Measurements from ENCODE around the gene SCN5A.

Gene SCN5A

DNA sequence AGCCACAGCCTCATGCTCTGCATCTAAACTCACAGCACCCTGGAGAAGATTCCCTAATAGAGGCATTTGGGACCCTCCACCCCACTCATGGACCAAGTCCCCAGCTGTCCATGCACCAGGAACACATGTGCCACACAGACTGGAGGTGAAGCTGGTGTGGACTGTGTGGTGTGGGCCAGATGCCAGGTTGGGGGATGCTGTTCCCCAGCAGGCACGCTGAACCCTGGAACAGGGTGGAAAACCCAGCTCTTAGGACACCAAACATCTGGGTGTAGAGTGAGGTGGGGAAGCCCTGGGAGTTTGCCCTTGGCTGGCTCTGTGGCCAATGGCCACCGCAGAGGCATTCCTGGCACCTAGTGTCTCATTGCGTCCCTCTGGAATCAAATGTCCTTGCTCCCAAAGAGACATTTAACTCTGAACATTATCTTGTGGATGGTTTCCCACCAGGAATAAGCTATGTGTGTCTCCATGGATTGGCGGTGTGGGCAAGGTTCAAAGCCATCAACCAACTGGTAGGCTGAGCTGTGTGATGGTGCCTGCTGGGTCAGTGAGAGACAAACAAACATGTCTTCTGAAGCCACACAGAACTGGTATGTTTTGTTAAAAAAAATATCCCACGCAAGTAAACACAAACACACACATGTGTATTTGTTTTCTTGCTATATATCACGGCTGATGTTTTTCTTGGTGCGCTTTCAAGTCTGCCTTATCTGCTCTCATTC is 88.3 kb downstream of the SCN5A start:
- DNase-seq (ENCODE audit: low spot score) = no peak

DNA sequence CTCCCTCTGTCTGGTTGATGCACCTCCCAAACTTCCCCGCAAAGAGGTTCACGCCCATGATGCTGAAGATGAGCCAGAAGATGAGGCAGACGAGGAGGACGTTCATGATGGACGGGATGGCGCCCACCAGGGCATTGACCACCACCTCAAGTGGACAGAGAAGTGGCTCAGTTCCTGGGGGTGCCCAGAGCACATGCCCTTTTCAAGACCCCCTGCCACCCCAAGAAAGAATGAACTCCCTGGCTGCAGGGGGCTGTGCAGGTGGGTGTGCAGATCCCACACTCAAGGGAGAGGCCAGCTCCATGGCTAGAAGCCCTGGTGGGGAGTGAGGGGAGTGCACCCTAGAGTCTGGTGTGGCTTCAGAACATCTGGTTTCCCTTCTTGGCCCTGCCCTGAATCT is 89.2 kb downstream of the SCN5A start:
- DNase-seq (ENCODE audit: low spot score) = no peak

DNA sequence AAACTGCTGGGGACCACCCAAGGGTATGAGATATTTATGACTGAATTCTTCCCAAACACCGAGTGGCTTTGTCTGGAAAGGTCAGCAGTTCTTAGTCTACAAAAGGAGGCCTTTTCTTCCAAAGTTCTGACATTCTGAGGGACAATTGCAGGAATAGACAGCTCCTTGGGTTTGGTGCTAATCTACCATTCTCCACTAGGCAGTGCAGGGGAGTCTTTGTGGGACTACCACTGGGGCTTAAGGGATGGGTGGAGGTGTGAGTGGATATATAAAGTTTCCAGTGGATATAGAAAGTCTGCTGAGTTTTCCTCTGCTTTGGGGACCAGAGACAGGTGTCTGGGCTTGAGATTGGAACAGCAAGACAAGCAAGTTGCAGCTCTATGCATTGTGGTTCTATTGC is 90.6 kb downstream of the SCN5A start:
- DNase-seq (ENCODE audit: low spot score) = no peak

DNA sequence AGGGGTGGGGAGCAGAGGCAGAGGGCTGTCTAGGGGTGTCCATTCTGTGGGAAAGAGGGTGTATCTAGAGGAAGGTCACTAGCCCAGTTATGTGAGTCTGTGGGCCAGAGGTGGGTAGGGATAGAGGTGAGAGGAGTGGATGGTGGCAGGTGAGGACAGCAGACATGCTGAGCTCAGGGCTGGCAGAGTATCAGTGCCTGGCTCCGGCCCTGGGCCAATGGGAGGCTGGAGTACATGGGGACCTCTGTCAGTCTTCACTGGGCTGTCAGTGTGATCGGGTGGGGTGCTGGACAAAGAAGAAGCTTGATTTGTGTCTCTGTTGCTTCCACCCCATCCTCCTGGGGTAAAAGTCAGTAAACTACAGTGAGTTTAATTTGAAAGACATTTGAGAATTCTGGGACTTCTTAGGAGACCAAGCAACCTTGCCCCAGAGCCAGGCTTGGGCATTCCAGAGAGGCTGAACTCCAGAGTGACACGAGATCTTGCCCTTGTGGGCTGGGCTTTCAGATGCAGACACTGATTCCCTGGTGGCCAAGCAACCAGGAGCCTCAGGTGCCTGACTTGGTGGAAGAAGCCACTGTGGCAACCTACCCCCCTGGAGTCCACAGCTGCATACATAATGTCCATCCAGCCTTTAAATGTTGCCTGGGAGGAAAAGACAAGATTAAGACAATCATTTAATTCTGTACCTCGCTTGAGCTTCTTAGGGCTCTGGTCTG is 92.7 kb downstream of the SCN5A start:
- peak; percentile 34 for DNase-seq (ENCODE audit: low spot score)

DNA sequence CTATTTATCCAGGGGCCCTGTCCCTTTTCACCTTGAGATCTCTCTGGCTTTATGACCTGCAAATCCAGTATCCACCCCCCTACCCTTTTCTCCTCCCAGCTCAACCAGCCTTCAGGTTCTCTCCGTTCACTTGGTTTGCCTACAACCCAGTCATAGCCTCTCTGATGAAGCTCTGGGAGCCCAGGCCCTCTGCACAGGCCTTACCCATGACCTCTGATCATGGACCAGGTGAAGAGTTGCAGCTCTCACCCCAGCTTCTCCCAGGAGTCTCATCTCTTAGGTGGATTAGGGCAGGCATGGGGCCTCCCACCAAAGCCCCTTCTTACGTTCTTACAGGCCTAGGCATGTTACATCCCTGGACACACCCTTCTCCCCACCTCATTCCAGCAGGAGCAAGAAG is 93.6 kb downstream of the SCN5A start:
- DNase-seq (ENCODE audit: low spot score) = no peak

DNA sequence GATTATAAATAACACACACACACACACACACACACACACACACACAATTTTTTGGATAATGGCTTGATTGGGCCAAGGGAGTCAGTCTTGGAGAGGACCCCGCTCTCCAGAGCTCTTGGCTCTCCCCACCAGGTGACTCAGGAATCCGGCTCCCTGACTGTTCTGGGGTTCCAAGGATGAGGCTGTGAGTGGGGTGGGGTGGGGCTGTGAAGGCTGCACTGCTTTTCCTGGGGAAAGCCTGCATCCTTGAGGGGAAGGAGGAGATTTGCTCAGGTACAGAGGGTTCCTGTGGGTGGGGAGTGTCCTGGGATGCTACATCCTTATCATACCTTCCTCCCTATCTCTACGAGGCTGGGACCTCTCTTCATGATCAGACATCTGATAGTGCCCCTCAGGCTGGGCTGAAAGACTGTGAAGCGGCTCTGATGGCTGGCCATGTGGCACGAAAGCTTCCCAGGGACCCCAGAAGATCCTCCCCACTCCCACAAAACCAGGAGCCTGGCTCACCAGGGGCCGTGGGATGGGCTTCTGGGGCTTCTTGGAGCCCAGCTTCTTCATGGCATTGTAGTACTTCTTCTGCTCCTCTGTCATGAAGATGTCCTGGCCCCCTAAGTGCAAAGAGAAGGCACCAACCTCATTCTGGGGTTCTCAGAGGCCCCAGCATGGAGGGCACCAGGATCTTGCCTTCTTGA is 94.2 kb downstream of the SCN5A start:
- no peak for DNase-seq (ENCODE audit: low spot score)

DNA sequence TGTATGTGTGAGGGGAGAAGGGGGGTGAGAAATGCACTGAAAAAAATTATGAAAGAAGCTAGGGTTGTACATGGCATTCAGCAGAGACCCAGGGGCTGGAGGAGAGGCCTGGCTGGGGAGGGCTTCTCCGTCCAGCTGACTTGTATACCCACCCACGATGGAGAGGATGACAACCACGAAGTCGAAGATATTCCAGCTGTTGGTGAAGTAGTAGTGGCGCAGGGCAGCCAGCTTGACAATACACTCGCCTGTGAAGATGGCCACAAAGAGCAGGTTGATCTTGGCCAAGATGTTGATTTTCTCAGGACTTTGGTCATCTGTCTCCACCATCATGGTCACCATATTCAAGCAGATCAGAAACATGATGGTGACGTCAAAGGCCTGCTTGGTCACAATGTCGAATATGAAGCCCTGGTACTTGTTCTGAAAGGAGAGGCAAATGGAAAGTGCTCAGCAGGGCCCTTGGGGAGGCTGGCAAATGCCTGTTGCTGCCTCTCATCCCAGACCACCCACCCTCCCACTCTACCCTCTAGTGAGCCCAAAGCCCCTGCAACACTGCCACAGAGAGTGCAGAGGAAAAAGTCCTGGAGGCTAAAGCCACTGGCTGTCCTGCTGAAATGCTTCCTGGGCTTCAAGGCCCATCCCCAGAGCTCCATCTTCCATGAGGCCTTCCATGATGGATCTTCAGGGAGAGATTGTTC is 95.2 kb downstream of the SCN5A start:
- DNase-seq (ENCODE audit: low spot score) = no peak

DNA sequence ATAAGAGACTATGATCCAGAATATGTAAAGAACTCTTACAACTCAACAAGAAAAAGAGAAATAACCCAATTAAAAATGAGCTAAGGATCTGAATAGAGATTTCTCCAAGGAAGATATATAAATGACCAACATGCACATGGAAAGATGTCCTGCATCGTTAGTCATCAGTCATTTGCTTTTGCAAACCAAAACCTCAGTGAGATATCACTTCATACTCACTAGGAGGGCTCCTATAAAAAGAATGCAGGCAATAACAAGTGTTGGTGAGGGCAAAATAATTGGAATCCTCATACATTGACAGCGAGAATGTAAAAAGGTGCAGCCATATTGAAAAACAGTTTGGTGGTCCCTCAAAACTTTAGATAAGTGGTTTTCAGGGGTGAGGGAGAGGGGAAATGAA is 96.4 kb downstream of the SCN5A start:
- DNase-seq (ENCODE audit: low spot score) = no peak

DNA sequence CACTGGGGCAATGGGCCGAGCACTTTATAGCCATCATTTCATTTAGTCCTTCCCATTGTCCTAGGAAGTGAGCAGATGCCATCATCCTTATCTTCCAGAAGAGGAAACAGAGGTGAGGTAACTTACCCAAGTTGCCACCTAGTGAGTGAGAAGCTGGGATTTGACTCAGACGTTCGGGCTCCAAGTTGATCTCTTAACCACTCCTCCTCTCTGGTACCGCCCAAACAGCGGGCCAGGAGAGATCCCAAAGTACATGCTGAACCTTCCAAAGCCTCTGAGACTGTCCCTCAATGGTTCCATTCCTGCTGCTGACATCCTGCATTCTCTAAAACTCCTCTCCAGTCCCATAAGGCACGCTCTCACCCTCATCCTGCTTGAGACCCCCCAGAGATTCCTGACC is 97.1 kb downstream of the SCN5A start:
- no peak for DNase-seq (ENCODE audit: low spot score)

DNA sequence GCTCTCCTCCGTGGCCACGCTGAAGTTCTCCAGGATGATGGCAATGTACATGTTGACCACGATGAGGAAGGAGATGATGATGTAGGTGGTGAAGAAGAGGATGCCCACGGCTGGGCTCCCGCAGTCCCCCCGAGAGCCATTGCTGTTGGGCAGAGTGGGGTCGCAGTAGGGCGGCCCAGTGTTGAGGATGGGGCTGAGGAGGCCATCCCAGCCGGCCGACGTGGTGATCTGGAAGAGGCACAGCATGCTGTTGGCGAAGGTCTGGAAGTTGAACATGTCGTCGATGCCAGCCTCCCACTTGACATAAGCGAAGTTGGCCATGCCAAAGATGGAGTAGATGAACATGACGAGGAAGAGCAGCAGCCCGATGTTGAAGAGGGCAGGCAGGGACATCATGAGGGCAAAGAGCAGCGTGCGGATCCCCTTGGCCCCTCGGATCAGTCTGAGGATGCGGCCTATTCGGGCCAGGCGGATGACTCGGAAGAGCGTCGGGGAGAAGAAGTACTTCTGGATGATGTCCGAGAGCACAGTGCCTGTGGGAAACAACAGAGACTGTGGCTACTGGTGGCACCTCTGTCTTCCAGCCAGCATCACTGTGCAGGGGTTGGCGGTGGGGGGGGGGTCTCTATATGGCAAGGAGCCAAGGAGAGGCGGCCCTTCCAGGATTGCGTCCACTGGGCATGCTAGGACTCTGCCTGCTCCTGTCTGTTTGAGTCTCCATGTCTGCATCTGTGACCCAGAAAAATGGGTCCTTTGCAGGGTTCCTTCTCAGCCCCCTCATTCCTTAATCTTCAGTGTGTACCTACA is 98.3 kb downstream of the SCN5A start:
- DNase-seq (ENCODE audit: low spot score) = peak; percentile 42

DNA sequence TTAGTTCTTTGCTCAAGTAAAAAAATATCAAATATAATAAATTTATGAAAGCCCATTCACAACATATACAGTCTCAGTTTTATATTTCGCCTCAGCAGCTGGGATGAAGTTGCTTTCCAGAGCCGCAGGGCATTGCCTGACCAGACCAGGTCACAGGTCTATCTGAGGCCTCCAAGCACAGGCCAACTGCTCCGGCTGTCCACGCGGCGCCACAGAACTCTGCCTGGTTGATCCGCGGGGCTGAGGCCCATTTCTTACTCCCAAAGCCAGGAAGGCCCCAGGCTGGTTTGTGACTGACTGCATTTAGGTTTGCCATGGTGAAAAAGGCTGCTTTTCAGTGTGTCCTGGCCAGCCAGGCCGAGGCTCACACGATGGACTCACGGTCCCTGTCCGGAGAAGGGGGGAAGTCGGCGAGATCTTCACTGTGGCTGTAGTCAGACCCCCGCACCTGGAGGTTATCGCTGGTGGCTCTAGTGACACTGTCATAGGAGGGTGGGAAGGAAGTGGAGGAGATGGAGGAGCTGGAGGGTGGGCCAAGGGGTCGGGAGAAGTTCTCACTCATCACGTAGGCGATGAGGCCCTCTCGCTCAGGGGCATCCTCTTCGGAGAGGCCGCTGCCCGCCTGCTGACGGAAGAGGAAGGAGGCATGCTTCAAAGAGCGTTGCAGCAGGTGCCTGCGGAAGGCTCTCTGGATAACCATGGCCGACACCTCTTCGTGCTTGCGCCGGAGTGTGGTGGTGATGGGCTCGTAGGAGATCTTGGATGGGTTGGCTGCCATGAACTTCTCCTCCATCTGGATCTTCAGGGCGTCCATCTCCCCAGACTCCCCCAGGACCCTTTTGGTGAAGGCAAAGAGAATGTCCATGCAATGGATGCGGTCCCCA is 99.3 kb downstream of the SCN5A start:
- DNase-seq (ENCODE audit: low spot score) = peak; percentile 48

DNA sequence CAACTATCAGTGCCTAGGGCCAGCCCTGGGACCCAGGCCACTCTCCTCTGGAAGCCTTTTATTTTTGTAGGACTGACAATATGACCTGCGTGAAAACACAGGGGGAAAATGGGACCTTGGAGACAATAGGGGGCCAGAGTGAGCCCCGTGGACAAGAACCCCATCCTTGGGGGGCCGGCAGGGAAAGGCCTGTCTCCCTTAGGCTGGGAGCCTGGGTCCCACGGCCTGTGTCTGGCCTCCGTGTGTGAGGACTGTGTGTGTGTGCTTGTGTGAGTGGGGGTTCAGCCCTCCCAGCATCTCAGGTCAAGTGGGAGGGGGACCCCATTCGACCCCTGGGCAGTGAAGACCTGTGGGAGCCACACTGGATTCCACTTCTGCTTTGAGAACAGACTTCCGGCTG is 100.0 kb downstream of the SCN5A start:
- DNase-seq (ENCODE audit: low spot score) = peak; percentile 51

DNA sequence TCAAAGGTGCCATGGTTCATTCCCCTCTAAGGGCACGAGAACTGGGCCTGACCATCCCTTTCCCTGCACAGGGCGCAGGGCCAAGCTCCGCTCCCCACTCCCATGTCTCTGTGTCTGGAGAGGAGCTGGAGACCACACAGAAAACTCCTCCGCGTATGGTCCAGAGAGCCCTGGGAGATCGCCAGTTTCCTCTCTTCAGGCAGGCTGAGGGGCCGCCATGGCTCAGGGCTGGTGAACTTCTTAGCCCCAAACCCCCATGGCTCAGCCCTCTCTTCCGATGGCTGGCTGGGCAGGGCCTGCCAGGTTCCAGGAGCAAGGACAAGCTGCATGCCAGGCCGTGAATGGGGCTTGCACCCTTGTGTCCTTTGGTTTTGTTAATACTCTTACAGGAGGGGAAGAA is 100.4 kb downstream of the SCN5A start:
- peak; percentile 60 for DNase-seq (ENCODE audit: low spot score)

DNA sequence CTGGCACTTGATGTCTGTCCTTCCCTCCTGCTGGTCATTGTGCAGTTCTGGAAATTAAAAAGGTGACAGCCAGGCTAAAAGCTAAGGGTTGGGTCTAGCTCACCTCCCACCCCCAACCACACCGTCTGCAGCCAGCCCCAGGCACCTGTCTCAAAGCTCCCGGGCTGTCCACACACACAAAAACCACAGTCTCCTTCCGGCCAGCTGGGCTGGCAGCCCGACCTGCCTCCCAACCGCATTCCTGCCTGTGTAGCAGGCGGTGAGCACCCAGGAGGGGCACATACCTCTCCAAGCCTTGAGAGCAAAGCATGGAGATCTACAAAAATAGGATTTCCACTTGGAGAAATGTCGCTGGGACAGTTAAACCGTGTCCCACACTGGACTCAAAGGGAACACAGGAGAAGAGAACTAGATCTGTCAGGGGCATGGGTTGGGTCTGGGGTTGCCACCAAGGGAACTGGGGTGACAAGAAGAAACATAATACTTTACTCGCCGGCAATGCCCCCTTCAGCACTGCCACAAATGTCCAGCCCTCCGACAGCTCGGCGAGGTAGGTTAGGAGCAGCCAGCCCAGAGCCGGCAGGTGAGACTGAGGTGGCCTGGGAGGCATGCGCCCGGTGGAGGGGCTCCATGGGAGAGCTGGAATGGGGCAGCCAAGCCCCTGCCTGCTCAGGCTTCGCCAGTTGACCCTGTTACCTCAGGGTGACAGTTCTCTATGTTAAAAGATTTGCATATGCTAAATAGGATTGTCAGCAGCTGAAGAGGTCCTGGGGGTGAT is 101.1 kb downstream of the SCN5A start:
- DNase-seq (ENCODE audit: low spot score) = peak; percentile 45

DNA sequence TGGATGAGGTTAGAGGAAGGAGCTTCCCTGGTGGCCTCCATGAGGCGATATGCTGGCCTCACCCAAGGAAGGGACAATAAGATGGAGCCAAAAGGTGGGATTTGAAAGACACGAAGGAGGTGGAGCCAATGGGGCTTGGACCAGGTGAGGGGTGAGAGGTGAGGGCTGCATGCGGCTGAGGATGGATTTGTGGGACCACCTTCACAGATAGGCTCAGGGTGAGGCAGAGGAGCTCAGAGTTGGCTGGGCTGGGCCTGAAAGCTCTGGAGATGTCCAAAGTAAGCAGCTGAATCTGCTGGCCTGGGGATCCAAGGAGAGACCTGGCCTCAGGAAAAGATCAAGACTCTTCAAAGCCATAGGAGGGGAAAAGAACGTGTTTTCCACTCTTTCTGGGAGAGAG is 103.5 kb downstream of the SCN5A start:
- no peak for DNase-seq (ENCODE audit: low spot score)

DNA sequence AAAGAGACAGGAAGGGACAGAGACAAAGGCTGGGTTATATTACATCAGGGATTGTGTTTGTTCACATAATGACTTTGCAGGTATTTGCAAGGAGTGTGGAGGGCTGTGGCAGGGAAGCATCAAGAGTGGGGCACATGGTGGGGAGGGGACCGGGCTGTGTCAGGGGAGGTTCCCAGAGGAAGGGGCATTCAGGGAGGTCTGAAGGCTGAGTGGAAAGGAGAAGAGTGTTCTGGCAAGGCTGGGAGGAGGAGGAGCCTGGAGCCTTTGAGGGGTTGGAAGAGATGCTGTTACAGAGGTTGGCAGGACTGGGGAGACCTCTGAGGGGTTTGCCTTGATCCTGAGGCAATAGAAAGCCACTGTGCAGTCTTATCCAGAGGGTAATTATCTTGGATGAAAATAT is 103.9 kb downstream of the SCN5A start:
- DNase-seq (ENCODE audit: low spot score) = no peak

DNA sequence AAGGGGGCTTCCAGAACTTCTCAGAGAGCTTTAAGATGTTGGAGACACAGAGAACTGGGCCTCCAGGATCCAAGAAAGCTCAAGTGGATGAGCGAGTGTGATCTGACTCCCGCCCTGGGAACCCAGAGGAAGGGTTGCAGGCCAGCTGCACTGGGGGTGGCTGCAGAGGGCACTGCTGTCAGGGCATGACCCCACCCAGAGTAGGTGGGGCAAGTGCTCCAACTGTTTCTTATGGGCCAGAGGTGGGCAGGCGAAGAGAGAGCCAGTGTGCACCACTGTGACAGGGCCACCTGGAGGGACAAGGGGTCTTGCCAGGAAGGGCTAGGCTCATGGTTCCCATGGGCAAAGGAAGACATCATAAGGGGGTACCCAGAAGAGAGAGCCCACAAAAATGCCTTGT is 104.6 kb downstream of the SCN5A start:
- DNase-seq (ENCODE audit: low spot score) = no peak

DNA sequence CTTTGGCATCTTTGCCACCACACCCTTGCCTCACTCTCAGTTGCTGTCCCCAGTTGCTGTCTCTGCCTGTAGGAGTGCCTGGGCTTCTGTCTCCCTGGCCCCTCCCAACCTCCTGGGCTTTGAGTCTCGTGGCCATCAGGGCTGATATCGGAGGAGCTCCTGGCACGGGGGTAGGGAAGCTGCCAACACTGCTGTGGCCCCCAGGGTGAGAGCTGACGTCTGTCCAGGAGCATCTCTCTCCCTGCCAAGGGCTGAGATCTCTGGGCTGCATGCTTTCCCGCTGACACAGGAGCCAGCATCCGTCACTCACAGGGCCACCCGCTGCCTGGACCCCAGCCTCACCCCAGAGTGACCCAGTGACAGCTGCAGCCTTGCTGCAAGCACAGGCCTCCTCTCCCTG is 105.9 kb downstream of the SCN5A start:
- no peak for DNase-seq (ENCODE audit: low spot score)

DNA sequence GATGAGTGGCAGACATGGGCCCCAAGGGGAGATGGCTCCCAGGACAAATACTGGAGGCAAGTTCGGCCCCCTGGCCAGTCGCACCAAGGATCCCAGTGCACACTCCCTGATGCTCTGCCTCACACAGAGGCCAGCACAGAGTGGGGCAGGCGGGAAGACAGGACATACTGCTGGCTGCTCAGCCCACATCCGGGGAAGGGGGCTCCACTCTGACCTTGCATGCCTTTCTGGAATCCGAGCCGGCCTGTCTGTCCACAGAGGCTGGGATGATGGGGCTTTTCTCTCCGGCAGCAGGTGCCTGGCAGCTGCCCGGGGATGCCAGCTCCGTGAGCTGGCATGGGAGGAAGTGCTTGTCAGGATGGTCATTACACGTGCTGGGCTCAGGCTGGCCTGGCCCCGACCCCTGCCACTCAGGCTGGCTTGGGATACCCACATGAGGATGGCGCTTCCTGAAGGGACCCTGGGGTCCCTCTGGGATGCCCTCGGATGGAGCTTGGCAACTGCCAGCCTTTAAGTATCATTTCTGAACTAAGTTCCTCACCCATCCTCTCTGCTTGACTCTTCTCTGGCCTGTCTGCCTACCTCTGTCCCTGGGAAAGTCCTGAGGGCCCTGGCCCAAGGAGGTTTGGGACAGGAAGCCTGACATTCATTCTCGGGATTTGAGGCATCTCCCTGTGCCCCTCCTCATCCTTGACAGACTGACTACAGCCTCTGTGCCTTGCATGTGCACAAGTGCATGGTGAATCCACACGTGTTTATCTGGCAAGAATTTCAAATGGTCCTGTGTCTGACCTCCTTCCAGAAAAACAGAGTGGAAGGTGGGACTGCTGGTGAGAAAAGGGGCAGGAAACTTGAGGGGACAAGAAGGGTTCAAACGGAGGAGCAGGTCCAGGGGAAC is 106.8 kb downstream of the SCN5A start:
- no peak for DNase-seq (ENCODE audit: low spot score)

Data from left forelimb (tissue), 1 donor.